HepG2 (cell line): ENCODE data around the gene PTPRM. TPM values are rescaled to one million over a fixed set of nuclear protein-coding genes. Genes with fewer than 3 reads are reported as not detected.

Source experiments
- CENPX ChIP-seq: sonication (generic); formaldehyde crosslinking; IDR thresholded peaks from 2 replicates; pipeline ENCODE4 v1.9.0; 2021; ENCODE audit warnings: mild to moderate bottlenecking, missing genetic modification reagents, moderate library complexity
- EHMT2 ChIP-seq: fragments of 200-600 bp; sonication (generic); IDR thresholded peaks from 2 replicates; pipeline ENCODE4 v1.7.0; 2017; ENCODE audit warnings: antibody characterized with exemption, low read depth, low read length, borderline replicate concordance
- ELF4 ChIP-seq: sonication (generic); formaldehyde crosslinking; IDR thresholded peaks from 2 replicates; pipeline ENCODE4 v1.5.0; 2020; ENCODE audit warnings: missing genetic modification reagents, mild to moderate bottlenecking, moderate library complexity, borderline replicate concordance
- polyA plus RNA-seq, 8 experiments: library from polyadenylated mRNA; depleted of rRNA in 3 of 8; stranded (reverse) in 7 of 8; unstranded in 1 of 8; fragments of >200 nt; fragmentation: Illumina TruSeq in 4 of 8; extraction: Trizol in 4 of 8; gene quantifications; 2 replicates each; pipeline versions ENCODE4 v1.2.1 to v1.2.3, GENCODE V29; 2011 to 2016; ENCODE audit warnings: low read depth in 4 of 8, missing spikeins in 1 of 8, mixed read lengths in 1 of 8; ENCODE audit not compliant: insufficient read depth in 1 of 8
- total RNA-seq, 5 experiments: library from RNA; depleted of rRNA; stranded (reverse); fragments of >200 nt; fragmentation: Illumina TruSeq; extraction: Trizol; gene quantifications; 2 replicates each; pipeline ENCODE4 v1.2.3, GENCODE V29; 2016; ENCODE audit warnings: low read depth in 1 of 5
- TF ChIP-seq, protein P1 (sequence below): sonication (generic); formaldehyde crosslinking; IDR thresholded peaks from 2 replicates; pipeline ENCODE4 v1.4.0; 2020; ENCODE audit warnings: missing genetic modification reagents, borderline replicate concordance
- TF ChIP-seq, protein P2 (sequence below), 2 experiments: IDR thresholded peaks; 2 replicates each; pipeline ENCODE4 v1.6.1; 2011 to 2012; ENCODE audit warnings: low read length in 2 of 2, borderline replicate concordance in 1 of 2, low read depth in 1 of 2, mild to moderate bottlenecking in 1 of 2, moderate library complexity in 1 of 2
- TF ChIP-seq, protein P3 (sequence below), 2 experiments: sonication (generic) in 1 of 2; formaldehyde crosslinking in 1 of 2; IDR thresholded peaks; 2 replicates each; pipeline versions ENCODE4 v1.5.1 to v1.6.1; 2011 to 2020; ENCODE audit warnings: borderline replicate concordance in 1 of 2, low read depth in 1 of 2, low read length in 1 of 2, mild to moderate bottlenecking in 1 of 2, missing genetic modification reagents in 1 of 2, moderate library complexity in 1 of 2
- TF ChIP-seq, protein P4 (sequence below): sonication (generic); formaldehyde crosslinking; IDR thresholded peaks from 2 replicates; pipeline ENCODE4 v1.4.0; 2020; ENCODE audit warnings: missing genetic modification reagents
- TF ChIP-seq, protein P5 (sequence below): sonication (generic); formaldehyde crosslinking; IDR thresholded peaks from 2 replicates; pipeline ENCODE4 v1.4.0; 2020; ENCODE audit warnings: missing genetic modification reagents; ENCODE audit errors: not compliant biosample characterization

Gene PTPRM
- total and polyA plus RNA-seq, 2 of the 13 experiments (the other 11 are each of a cell fraction or from before 2014, with no cell fraction given), result 12.6 to 108 TPM

DNA sequence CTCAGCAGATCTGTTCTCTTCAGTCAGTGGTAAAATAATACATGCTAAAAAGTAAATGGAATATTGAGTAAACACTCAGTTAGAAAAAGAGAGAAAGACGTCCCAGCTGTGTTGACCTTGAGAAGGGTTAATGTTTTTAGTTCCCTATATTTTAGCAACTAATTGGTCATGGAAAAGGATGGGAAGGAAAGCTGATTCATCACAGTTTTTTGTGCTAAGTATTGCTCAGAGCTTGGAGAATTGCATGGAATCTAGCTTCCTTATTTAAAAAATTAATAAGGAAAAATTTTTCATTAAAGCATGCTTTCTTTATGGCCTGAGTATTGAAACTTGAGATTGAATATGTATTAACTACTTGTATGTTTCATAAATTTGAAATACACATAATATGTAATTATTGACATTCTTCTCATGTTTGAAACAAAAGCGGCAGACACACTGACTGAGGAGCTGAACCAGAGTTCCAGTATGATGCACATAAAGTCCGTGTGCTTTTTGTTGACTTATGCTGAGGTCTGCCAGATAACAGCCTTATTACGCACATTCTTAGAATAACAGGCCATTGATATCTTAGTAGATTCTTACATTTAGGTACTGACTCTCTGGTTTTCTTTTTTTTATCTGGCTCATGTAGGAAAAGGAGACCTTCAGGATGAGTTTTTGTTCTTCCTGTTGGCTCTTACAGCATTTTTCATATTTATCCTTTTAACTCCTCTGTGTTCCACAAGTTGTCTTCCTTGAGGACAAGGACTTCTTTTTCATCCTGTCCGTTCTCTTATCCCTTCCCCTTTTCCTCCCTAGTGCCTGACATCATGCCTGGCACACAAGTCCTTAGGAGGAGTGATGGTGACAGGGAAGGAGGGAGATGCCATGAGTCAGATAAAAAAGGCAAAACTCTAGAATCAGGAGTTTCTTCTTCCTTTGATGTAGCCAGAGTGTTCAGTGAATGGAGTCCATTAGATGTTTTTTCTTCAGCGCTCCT is 194.1 kb downstream of the PTPRM start (continued):
- TF ChIP-seq, protein P1, sequence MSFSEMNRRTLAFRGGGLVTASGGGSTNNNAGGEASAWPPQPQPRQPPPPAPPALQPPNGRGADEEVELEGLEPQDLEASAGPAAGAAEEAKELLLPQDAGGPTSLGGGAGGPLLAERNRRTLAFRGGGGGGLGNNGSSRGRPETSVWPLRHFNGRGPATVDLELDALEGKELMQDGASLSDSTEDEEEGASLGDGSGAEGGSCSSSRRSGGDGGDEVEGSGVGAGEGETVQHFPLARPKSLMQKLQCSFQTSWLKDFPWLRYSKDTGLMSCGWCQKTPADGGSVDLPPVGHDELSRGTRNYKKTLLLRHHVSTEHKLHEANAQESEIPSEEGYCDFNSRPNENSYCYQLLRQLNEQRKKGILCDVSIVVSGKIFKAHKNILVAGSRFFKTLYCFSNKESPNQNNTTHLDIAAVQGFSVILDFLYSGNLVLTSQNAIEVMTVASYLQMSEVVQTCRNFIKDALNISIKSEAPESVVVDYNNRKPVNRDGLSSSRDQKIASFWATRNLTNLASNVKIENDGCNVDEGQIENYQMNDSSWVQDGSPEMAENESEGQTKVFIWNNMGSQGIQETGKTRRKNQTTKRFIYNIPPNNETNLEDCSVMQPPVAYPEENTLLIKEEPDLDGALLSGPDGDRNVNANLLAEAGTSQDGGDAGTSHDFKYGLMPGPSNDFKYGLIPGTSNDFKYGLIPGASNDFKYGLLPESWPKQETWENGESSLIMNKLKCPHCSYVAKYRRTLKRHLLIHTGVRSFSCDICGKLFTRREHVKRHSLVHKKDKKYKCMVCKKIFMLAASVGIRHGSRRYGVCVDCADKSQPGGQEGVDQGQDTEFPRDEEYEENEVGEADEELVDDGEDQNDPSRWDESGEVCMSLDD (CRISPR knock-in tag), result no peak
- TF ChIP-seq, protein P2, sequence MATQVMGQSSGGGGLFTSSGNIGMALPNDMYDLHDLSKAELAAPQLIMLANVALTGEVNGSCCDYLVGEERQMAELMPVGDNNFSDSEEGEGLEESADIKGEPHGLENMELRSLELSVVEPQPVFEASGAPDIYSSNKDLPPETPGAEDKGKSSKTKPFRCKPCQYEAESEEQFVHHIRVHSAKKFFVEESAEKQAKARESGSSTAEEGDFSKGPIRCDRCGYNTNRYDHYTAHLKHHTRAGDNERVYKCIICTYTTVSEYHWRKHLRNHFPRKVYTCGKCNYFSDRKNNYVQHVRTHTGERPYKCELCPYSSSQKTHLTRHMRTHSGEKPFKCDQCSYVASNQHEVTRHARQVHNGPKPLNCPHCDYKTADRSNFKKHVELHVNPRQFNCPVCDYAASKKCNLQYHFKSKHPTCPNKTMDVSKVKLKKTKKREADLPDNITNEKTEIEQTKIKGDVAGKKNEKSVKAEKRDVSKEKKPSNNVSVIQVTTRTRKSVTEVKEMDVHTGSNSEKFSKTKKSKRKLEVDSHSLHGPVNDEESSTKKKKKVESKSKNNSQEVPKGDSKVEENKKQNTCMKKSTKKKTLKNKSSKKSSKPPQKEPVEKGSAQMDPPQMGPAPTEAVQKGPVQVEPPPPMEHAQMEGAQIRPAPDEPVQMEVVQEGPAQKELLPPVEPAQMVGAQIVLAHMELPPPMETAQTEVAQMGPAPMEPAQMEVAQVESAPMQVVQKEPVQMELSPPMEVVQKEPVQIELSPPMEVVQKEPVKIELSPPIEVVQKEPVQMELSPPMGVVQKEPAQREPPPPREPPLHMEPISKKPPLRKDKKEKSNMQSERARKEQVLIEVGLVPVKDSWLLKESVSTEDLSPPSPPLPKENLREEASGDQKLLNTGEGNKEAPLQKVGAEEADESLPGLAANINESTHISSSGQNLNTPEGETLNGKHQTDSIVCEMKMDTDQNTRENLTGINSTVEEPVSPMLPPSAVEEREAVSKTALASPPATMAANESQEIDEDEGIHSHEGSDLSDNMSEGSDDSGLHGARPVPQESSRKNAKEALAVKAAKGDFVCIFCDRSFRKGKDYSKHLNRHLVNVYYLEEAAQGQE (IDR thresholded peaks at IDR 0.05; ENCODE audit: borderline replicate concordance in 1 of 2, low read depth in 1 of 2, low read length in 2 of 2), result no peak
- TF ChIP-seq ELF4 (CRISPR knock-in tag) (no peak), EHMT2 (no peak), CENPX (CRISPR knock-in tag) (no peak)
- TF ChIP-seq, protein P3, sequence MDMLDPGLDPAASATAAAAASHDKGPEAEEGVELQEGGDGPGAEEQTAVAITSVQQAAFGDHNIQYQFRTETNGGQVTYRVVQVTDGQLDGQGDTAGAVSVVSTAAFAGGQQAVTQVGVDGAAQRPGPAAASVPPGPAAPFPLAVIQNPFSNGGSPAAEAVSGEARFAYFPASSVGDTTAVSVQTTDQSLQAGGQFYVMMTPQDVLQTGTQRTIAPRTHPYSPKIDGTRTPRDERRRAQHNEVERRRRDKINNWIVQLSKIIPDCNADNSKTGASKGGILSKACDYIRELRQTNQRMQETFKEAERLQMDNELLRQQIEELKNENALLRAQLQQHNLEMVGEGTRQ (IDR thresholded peaks at IDR 0.05; ENCODE audit: low read depth, low read length), result no peak
- TF ChIP-seq, protein P3 (CRISPR knock-in tag; IDR thresholded peaks at IDR 0.05; ENCODE audit: borderline replicate concordance), result no peak
- TF ChIP-seq, protein P4, sequence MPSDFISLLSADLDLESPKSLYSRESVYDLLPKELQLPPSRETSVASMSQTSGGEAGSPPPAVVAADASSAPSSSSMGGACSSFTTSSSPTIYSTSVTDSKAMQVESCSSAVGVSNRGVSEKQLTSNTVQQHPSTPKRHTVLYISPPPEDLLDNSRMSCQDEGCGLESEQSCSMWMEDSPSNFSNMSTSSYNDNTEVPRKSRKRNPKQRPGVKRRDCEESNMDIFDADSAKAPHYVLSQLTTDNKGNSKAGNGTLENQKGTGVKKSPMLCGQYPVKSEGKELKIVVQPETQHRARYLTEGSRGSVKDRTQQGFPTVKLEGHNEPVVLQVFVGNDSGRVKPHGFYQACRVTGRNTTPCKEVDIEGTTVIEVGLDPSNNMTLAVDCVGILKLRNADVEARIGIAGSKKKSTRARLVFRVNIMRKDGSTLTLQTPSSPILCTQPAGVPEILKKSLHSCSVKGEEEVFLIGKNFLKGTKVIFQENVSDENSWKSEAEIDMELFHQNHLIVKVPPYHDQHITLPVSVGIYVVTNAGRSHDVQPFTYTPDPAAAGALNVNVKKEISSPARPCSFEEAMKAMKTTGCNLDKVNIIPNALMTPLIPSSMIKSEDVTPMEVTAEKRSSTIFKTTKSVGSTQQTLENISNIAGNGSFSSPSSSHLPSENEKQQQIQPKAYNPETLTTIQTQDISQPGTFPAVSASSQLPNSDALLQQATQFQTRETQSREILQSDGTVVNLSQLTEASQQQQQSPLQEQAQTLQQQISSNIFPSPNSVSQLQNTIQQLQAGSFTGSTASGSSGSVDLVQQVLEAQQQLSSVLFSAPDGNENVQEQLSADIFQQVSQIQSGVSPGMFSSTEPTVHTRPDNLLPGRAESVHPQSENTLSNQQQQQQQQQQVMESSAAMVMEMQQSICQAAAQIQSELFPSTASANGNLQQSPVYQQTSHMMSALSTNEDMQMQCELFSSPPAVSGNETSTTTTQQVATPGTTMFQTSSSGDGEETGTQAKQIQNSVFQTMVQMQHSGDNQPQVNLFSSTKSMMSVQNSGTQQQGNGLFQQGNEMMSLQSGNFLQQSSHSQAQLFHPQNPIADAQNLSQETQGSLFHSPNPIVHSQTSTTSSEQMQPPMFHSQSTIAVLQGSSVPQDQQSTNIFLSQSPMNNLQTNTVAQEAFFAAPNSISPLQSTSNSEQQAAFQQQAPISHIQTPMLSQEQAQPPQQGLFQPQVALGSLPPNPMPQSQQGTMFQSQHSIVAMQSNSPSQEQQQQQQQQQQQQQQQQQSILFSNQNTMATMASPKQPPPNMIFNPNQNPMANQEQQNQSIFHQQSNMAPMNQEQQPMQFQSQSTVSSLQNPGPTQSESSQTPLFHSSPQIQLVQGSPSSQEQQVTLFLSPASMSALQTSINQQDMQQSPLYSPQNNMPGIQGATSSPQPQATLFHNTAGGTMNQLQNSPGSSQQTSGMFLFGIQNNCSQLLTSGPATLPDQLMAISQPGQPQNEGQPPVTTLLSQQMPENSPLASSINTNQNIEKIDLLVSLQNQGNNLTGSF (CRISPR knock-in tag), result no peak
- TF ChIP-seq, protein P5, sequence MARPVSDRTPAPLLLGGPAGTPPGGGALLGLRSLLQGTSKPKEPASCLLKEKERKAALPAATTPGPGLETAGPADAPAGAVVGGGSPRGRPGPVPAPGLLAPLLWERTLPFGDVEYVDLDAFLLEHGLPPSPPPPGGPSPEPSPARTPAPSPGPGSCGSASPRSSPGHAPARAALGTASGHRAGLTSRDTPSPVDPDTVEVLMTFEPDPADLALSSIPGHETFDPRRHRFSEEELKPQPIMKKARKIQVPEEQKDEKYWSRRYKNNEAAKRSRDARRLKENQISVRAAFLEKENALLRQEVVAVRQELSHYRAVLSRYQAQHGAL (CRISPR knock-in tag), result no peak
